Iris pigment epithelial cell (primary cell): ENCODE results near the gene C3orf20.

Source experiments
- DNase-seq: peaks from one replicate; pipeline ENCODE4 v3.0.0-alpha.2; 2011; ENCODE audit warnings: low read depth

Gene C3orf20

GRCh38 chr3:14758959-14759358 is 84.0 kb downstream of the C3orf20 start:
- DNase-seq = no peak

- DNase-seq = no peak
Measured at GRCh38 chr3:14760185-14760584, 85.2 kb downstream of the C3orf20 start.

GRCh38 chr3:14761121-14761672 is 86.3 kb downstream of the C3orf20 start:
- no peak for DNase-seq

- no peak for DNase-seq
Measured at GRCh38 chr3:14761866-14762265, 86.9 kb downstream of the C3orf20 start.

GRCh38 chr3:14762701-14763100 is 87.8 kb downstream of the C3orf20 start:
- no peak for DNase-seq

GRCh38 chr3:14764331-14765059 is 89.6 kb downstream of the C3orf20 start:
- peak; percentile 18 for DNase-seq

- no peak for DNase-seq
Measured at GRCh38 chr3:14765060-14765400, 90.1 kb downstream of the C3orf20 start.

GRCh38 chr3:14765576-14766427 is 90.9 kb downstream of the C3orf20 start:
- no peak for DNase-seq

- DNase-seq = no peak
Measured at GRCh38 chr3:14766428-14767244, 91.7 kb downstream of the C3orf20 start.

- no peak for DNase-seq
Measured at GRCh38 chr3:14767245-14768051, 92.5 kb downstream of the C3orf20 start.

- no peak for DNase-seq
Measured at GRCh38 chr3:14768182-14768790, 93.3 kb downstream of the C3orf20 start.

GRCh38 chr3:14768881-14769280 is 93.9 kb downstream of the C3orf20 start:
- no peak for DNase-seq

- no peak for DNase-seq
Measured at GRCh38 chr3:14769544-14770325, 94.8 kb downstream of the C3orf20 start.

- no peak for DNase-seq
Measured at GRCh38 chr3:14770591-14770990, 95.7 kb downstream of the C3orf20 start.

GRCh38 chr3:14771593-14772497 is 96.9 kb downstream of the C3orf20 start:
- no peak for DNase-seq

- DNase-seq = no peak
Measured at GRCh38 chr3:14772533-14773138, 97.7 kb downstream of the C3orf20 start.

- no peak for DNase-seq
Measured at GRCh38 chr3:14773281-14773680, 98.3 kb downstream of the C3orf20 start.

- no peak for DNase-seq
Measured at GRCh38 chr3:14773691-14774128, 98.8 kb downstream of the C3orf20 start.

GRCh38 chr3:14774431-14774830 is 99.5 kb downstream of the C3orf20 start:
- DNase-seq = no peak
